NCI-H774 (cell line): ENCODE results near the gene ANKRD39.
"Not testable (repeated sequence)": the region's sequence is repeated elsewhere in the genome, so short reads cannot be mapped to it uniquely, and the experiment has no call there.

ENCODE experiments used
- DNase-seq: peaks from one replicate; lab custom pipeline; 2025; lab: John Stamatoyannopoulos, UW

ANKRD39 gene

DNA sequence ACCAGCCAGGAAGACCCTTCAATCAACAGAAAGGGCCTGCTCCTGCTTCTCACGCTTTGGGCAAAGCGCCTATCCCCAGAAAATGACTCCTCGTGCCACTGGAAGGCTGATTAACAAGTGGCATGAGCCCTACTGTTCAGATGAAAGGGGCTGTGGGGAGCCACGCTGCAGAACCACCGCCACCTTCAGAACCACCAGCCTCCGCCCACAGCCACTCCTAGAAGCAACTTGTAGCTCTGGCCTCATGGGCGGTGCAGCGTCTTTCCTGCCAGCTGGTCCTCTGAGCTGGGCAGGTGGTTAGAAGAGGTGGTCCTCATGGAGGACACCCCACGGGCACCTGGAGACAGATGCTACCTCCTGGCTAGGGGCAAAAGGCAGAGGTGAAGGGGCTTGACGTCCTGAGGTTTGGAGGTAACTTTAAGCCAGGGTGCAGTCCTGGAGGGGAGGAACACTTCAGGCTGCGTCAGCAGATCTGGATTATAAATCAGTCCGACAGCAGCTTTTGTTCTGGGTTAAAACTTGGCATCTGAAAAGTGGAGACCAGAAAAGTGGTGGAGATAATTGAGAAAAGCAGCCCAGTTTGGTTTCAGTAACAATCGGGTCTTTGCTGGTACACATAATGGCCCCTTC, 12.9 kb upstream of the ANKRD39 start:
- peak; percentile 44 for DNase-seq

DNA sequence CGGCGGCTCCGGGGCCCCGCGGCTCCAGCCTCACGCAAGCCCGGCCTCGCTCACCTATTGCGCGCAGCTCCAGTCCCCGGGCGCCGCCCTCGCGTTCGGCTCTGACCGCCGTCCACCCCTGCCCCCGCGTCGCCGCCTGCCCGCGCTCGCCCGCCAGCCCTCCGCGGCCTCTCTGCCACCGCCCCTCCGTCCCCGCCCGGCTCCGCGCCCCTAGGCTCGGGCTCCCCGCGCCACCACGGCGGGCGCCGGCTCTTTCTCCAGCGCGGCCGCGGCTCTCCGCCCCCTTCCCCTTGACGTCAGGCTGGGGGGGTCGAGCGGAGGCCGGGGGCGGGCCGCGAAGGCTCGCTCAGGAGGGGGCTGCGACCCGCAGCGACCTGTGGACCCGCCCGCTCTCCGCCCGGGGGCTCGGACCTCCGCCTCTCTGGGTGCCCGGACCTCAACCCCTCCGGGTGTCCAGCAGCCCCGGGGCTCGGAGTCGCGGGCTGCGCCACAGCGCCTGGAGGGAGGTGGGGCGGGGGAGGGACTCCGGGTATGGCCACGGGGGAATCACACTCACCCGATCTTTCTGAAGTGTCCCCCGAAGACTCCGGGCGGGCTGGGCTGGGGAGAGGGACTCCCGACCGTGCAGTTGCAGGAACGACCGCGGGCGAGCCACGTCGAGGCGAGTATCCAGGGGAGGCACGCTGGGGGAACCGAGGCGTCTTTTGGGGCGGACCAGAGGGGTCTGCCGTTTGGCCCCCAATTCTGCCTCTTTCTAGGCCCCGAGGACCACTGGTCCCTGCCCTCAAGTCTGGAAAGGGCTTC, 12.2 kb upstream of the ANKRD39 start, which contains the start of gene SEMA4C:
Gene SEMA4C, minus strand, starts transcription at position 259 of the 804 bp plus-strand sequence. CDS start 2,194 bp downstream, outside the sequence.
- peak; percentile 55 for DNase-seq

DNA sequence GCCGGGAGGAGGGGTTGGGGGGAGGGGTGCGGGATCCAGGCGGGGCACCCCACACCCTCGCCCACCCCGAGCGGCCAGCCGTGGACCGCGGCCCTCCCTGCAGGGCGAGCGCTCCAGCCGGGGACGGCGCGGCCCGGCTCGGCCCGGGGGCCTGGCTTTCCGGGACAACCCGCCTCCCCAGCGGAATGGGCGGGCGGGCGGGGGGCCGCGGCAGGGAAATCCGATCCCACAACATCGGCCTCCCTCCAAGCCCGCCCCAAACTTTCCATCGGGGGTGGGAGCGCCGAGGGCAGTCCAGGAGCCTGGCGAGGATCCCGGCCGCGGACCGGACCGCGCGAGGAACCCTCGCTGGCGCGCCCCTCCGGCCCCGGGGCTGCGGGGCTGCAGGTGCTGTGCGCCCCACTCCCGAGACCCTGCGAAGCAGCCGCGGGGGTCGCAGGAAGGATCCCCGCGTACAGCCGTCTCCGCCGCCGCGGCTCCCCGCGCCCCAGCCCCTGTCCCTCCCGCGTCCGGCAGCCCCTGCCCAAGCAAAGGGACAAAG, 11.5 kb upstream of the ANKRD39 start:
- no peak for DNase-seq

DNA sequence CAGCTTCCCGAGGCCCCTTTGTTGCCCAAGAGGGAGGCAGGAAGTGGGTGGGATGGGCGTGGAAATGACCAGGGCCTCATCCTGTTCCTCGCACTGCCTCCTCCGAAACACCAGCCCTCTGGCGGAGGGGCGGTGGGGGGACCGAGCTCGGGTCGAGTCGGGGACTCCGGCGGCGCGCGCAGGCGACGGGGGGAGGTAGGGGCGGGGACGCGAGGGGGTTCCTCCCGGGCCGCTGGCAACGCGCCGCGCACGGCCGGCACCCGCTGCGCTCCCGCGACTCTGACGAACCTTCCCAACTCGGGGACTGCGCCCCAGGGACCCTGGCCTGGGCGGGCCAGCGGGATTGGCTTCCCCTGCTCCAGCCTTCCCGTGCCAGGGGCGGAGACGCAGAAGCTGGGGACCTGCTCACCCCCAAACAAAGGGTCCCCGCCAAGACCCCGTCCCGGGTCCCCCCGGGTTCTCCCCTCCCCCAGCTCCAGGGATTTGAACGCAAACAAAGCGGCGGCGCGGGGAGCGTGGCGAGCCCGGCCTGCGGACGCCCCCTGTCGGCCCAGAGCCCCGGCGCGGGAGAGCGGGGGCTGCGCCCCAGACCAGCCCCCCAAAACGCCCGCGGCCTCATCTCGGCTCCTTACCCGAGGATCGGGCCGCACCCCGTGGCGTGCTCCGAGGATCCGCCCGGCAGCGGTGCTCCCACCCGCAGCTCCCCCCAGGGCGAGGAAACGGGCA, 10.9 kb upstream of the ANKRD39 start:
- DNase-seq: peak; percentile 33

DNA sequence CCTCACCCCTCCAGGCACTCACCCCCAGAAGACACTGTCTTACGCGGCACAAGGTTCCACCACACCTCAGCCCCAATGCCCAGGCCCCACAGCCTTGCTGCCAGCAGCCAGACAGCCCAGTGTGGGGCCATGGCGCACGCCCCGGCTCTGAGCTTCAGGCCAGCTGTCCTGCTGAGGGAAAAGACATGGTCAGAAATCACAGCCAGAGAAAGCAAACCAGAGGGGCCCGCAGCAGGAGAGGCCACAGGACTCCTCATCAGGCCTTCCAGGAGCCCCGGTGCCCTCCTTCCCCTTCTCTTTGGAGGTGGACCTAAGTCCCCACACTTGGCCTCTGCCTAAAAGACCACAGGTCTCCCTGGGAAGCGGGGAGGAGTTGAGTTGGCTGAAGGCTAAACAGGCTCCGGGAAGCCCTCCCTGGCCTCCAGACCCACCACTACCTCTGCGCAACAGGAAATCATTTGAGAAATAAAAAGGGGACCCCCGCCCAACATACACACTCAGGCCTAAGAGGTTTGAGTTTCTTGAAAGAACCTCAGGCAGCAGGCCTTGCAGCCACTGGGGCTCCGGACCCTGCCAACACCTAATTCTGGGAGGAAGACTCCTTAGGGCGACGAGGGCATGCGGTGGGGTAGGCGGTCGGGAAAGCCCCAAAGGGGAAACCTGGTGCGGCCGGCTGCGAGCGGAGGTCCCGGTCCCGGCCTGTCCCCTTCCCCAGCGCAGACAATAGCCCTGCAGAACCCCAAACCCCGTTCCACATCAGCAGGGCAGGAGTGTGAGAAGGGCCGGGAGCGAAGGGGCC, 10.1 kb upstream of the ANKRD39 start:
- no peak for DNase-seq

DNA sequence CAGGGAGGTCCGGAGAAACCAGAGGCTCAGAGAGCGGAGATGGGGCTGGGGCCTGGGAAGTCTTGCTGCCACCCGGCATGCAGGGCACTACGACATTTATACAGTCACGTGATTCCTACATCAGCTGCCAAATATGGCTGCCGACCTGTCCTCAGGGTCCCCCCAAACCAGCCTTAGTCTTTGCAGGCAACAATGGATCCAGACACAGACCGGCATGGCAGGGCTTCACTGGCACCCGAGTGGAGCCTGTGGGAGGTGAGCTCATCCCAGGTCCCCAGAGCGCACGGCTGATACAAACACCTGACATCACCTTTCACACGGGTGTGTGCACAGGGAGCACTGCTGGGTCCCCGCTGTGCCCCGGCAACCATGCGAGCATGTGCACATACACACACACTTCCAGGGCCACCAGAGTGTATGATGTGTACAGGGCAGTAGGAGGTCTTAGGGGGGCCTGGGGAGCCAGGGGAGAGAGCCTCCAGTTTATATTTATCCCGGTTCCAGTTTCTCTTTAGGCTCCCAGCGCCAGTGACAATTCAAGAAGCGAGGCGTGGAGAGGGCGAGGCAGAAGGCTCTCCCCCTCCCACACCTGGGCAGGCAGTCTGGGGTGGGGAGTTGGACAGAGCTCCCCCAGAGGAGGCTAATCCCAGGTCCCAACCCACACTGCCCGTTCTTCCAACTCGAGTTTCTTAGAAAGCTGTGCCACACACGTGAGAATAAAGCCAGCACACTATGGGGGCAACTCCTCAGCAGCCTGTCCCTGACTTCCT, 9.4 kb upstream of the ANKRD39 start:
- DNase-seq: no peak

DNA sequence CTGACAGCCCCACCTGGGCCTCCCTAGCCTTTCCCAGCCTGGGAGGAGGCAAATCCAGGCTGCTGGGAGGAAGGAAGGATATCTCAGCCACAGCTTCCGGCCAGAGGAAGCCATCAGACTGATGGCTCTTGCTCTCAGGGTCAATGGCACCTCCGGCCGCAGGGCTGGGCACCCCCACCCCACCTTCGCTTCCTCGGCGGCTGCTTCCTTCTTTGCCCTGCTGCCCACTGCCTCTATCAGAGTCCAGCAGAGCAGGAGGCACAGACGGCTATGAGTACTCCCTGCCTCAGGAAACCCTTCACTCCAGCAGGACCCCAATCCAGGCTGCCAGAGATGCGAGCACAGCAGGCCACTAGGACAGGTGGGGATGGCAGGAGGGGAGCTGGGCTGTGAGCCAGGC, 8.8 kb upstream of the ANKRD39 start:
- DNase-seq: no peak

DNA sequence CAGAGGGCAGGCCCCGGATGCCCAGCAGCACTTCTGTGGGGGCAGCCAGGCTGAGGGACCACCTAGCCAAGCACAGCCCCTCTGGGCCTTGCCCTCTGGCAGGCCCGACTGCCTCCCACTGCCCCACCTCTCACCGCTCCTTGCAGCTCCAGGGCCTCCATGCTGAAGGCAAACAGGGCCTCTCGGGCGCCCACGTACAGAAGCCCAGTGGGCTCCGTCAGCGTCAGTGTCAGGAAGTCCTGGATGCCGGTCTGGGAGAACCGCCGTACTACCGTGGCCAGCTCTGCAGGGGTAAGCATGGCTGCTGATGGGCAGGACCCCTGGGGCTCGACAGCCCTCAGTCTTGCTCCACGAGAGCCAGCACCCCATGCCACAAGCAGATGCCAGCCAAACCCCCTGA, 8.3 kb upstream of the ANKRD39 start:
- DNase-seq: no peak

DNA sequence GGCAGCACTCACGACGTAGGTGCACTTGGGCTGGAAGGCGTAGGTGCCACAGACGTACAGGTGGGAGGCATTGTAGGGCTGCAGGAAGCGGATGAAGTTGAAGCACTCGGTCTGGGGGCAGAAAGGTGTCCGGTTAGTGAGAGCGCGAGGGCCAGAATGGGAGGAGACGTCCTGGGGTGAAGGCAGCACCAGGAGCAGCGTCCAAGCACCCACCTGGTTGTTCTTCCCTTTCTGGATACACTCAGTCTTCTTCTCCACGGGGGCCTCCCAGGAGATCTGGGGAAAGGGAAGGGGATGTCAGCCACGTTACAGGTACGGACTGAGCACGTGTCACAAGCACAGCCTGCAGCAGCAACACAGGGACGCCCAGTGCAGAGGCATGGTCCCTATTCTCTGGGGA, 7.8 kb upstream of the ANKRD39 start:
- DNase-seq: no peak

DNA sequence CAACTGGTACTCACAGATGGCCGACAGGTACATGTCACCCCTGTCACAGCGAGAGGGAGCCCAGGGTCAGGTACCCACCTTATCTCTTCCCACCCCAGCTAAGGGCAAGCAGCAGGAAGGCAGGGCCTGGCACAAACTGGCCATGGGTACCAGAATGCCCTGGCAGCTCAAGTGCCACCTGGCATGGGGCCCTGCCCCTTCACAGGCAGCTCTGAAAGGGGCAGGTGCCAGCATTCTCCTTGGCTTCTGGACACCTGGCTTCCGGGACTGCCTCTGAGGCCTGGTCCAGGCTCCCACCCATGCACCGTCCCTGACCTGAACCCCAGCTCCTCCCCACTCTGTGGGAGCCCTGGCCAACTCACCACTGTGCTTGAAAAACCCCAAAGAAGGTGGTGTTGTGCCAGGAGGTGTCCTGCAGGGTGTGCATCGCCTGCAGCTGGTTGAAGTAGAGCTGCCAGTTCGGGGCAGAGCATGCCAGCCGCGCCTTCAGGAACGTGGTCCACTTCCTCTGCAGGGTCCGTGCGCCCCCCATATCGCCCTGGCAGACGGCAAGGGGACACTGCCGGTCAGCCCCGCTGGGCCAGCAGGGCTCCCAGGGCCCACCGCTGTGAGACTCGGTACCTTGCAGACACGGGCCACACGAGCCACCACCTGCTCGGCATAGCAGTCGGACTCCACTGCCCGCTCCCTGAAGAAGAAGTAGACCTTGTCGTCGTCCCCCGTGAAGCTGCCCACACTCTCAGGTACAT, 6.7 kb upstream of the ANKRD39 start:
- DNase-seq: no peak

DNA sequence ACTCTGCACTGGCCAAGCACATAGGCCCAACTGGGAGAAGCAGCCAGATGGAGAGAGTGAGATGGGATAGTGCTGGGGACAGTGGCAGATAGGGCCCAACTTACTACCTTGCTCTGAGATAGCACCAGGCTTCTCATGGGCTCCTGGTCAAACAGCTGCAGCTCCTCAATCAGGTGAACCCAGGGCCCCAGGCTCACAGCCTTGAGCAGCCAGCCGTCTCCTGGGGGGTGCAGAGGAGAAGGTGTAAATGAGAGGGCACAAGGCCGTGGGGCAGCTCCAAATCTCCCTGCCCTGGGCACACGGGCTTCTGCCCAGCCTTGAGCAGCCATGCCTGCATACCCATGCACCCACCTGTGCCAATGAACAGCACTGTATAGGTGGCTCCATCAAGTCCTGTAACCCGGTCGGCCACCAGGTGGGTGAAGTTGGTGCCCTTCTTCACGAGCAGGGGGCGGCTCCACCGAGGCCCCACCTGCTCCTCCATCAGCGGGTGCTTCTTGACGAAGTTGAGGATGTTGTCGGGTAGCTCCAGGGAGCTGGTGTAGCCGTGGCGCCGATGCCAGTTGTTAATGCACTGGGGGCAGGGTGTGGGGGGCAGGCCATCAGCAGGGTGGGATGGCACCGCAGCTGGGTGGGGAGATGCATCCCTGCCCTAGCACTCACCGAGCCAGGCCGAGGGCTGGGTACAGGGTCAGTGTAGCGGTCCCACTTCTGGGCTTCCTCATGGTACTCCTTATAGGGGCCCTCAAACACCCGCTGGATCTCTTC, 5.9 kb upstream of the ANKRD39 start:
- DNase-seq: no peak

DNA sequence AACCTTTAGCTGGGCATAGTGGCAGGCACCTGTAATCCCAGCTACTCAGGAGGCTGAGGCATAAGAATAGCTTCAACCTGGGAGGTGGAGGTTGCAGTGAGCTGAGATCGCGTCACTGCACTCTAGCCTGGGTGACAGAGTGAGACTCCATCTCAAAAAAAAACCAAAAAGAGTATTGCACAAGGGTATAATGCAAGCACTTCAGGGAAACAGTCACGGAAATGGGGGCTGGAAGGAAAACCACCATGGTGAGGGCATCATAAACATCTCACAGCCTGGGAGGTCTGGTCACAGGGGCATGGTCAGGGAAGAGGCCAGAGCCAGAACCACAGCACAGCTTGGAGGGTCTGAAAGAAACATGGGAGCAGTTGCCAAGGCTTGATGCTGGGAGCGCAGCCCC, 5.2 kb upstream of the ANKRD39 start:
- DNase-seq: not testable (repeated sequence)

DNA sequence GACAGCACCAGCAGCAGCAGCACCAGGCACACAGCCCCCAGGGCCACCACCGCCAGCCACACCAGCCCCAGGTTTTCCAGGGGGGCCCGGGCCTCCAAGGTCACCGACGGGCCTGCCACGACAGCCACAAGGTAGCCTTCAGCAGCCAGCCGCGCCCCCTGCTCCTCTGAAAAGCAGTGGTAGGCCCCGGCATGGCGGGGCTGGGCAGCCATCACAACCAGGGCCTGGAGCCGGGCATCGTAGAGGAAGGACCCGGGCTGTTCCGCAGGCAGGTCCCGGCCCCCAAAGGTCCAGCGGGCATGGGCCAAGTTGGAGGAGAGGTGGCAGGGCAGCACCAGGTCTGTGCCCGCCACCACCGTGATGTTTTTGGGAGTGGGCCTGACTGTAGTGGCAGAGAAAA, 3.3 kb upstream of the ANKRD39 start:
- no peak for DNase-seq

DNA sequence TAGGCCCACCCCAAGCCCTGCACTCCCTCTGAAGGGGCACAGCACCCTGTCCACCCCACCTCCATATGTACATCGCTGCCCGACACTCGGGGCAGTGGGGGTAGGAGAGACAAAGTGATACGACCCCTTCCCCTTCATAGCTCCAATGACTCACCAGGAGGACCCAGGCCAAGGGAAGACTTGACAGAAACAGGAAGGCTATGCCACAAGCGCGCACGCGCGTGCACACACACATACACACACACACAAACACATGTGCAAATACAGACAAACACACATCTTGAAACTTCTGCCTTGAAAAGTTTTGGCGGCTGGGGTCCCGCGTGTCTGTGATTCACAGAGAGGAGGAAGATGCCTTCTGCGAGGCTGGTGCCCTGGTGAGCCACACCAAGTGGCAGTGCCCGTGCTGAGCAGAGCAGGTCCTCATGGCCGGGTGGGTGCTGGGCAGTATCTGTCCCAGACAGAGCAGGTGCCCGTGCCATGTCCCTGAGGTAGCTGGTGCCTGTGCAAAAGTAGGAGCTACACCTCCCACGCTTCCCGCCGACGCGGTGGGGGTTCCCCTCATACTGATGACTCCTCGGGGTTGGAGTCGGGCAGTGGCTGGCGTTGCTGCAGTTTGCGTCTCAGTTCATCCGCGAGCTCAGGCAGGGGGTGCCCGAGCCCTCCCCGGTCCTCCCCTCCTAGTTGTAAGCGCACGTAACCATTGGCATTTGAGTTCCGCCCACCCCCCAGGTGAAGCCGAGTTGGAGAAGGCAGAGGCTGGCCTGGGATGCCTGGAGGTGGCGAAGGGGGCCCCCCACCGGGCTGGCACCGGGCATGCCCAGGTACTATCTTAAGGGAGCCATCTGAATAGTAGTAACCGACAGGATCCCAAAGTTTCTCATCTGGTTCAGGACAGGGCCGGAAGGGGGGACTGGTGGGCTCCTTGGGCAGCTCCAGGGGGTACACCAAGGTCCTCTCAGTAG, 2.5 kb upstream of the ANKRD39 start:
- no peak for DNase-seq

DNA sequence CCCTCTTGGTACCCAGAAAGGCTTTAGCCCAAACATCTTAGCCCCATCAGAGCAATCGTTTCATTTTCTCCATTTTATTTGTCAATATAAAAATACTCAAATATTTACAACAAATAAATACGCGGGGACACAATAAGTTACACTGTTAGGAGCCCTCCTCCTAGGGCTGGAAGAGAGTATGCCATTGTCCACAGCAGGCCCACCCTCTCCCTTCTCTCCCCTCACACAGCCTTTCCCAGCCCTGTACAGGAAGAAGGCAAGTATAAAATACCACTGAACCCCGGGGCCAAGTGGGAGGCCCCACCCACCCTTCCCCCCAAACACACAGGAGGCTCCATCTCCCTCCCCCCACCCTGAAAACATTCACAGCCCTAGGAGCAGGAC, 1.9 kb upstream of the ANKRD39 start:
- no peak for DNase-seq

DNA sequence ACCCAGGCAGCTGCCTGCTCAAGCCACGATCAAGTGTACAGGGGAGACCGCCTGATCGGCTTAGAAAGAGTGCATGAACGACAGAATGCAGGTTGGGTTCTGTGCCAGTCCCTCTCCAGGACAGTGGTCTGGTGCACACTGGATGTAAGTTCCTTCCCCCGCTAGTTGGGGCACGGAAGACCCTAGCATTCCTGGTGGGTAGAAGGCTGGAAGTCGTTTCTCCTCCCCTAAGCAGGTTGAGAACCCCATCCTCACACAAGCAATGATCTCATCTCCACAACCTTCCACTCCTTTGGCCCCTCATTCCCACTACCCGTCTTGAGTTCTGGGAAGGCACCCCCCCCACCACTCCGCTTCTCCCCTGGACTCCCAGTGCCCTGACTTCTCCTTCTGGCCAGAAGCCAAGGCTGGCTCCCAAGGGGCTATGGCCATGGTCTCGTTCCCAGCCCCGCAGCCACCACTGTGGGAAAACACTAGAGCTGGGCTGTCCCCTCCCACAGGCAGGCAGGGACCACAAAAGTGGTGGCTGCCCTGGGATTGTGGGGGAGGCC, 1.4 kb upstream of the ANKRD39 start:
- DNase-seq: no peak

DNA sequence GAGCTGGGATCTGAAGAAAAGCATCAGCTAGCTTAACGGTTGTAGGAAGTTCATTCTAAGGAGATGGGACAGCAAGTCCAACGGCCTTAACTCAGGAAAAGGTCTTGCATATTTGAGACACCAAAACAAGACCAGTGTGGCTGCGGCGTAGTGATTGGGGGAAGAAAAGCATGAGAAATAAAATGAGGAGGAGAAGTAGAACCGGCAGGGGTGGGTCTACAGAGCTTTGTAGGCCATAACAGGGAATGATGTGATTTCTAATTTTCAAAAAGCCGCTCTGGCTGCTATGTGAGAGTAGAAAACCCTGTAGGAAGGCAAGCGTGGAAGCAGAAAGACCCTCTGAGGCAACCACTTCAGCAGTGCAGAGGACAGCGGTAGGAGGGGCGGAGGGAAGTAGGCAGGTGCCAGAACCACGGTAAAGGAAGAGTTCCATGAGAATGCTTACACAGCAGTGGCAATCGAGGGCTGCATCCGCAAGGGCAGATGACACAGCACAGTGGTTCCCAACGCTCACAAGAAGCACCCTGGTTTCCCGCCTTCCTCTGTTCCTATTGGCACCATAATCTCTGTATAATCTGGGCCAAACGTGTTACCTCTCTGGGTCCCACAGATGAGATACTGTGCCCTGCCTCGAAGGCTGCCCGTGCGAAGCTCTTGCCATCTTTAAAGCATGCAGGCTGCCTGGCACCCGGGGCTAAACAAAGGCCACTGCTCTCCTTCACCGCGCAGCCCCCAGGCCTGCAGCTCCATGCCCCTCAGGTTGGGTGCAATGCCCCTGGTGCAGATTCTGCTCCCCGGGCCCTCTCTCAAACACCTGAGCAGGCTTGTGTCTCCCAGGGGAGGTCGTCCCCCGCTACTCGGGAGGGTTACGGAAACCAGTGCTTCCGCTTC, 795 bp downstream of the ANKRD39 start:
- no peak for DNase-seq
